GM19372 (cell line): ENCODE results near the gene PLAAT3.
"Not testable (repeated sequence)": the region's sequence is repeated elsewhere in the genome, so short reads cannot be mapped to it uniquely, and the experiment has no call there.

Experiments
- ATAC-seq: cut with Tn5 transposase; IDR thresholded peaks from one replicate; pipeline ENCODE4 v1.9.1; 2021; ENCODE audit warnings: mild to moderate bottlenecking, low read depth, moderate library complexity; ENCODE audit not compliant: unreplicated experiment

Gene PLAAT3

DNA sequence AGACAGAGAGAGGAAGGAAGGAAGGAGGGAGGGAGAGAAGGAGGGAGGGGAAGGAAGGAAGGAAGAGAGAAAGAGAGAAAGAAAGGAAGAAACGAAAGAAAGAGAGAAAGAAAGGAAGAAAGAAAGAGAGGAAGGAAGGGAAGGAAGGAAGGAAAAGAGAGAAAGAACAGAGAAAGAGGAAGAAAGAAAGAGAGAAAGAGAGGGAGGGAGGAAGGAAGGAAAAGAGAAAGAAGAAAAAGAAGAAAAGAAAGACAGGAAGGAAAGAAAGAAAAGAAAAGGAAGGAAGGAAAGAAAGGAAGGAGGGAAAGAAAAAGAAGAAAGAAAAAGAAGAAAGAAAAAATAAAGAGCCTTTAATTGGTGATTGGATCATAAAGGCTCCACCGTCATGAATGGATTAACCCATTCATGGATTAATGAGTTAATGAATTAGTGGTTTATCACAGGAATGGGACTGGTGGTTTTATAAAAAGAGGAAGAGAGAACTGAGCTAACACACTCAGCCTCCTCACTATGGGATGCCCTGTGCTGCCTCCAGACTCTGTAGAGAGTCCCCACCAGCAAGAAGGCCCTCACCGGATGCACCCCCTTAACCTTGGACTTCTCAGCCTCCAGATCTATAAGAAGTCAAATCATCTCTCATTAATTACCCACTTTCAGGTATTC, 42.1 kb downstream of the PLAAT3 start:
- ATAC-seq, result no peak

DNA sequence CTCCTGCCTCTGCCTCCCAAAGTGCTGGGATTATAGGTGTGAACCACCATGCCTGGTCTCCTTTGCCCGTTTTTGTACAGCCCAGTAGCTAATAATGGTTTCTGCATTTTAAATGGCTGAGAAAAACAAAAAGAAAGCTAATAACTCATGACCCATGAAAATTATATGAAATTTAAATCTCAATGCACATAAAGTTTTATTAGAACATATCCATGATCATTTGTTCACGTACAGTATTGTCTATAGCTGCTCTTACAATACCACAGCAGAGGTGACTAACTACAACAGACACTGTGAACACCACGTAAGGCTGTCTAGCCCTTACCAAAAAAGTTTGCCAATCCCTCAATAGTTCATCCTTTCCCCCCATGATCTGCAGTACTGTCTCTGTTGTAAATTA, 44.7 kb downstream of the PLAAT3 start:
- no peak for ATAC-seq

DNA sequence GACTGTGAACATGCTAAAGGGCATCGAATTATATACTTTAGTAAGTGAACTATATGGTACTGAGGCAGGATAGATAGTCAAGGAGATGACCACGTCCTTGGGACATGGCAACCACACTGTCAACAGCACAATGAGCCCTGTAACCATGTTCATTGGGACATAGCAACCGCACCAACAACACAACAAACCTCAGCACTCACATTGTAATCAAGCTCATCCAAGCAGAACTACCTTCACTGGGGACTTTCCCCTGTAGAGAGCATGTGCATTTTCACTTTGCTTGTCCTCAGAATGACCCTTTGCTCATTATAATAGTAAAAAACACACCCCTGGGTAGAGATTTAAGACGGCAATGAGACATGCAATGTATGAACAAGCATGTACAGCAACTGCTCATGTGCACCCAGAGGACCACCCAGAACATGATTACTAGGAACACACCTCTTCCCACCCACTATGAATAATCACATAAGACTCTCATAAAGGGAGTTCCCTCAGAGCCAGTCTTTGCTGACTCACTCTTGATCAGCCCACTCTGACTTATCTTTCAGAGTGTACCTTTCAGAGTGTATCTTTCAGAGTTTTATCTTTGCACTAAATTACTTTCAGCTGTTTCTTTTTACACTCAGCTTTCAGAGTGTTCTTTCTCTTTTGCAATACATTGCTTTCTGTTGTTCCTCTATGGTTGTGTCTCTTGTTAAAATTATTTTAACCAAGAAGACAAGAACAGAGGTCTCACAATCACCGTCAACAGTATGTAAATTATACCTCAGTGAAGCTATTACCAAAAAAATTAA, 47.0 kb downstream of the PLAAT3 start:
- ATAC-seq, result peak; percentile 75

DNA sequence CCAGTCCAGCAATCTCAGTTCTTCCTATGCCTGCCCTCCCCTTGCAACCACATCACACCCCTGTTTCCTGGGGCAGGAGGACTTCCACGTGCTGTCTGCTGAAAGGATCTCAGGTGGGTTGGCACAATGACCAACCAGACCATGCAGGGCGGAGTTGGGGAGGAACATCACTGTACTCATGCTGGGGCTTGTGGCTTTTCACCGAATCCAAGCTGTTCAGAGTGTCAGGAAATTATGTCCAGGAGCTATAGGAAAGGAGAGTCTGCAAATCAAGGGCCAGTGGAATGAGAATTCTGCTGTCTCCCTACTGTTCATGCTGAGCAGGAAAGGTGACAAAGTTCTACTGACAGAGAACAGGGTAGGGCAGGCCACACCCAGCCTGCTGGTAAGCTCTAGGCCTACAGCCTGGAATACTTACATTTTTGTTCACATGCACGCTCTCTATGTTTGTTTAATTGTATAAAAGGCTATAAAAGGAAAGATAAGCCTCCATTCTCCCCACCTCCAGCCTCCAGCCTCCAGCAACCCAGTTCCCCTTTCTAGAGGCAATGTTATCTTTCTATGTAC, 49.4 kb downstream of the PLAAT3 start:
- ATAC-seq, result no peak

DNA sequence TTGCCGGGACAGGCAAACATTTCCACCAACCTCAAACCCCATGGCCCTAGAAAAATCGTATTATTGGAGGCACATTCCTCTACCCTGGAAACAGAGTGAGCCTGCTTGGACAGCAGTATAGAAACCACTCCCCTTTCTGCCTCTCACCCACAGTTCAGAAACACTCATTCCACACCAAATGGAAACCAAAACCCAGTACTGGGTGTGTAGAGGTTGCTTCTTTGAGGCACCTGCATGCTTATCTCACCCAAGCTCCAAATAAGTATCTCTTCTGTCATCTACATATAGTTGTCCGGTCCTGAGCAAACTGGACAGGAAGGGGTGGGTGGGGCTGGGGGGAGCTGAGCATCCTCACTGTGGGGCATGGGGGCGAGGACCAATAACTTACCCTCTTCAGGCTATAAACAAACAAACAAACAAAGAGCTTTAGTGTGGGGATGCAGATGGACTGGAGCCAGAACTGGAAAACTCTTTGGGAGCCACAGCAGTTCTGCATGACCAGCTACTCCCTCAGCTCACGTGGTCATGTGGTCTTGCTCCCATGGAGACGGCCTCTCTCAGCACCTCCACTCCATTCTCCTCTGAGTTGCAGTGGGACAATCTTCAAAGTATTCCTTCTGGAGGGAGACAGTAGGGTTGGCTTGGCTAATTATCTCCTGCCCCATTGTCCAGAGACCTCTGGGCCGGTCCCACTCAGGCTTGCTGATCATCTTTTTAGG, 50.0 kb downstream of the PLAAT3 start:
- ATAC-seq, result peak; percentile 68

DNA sequence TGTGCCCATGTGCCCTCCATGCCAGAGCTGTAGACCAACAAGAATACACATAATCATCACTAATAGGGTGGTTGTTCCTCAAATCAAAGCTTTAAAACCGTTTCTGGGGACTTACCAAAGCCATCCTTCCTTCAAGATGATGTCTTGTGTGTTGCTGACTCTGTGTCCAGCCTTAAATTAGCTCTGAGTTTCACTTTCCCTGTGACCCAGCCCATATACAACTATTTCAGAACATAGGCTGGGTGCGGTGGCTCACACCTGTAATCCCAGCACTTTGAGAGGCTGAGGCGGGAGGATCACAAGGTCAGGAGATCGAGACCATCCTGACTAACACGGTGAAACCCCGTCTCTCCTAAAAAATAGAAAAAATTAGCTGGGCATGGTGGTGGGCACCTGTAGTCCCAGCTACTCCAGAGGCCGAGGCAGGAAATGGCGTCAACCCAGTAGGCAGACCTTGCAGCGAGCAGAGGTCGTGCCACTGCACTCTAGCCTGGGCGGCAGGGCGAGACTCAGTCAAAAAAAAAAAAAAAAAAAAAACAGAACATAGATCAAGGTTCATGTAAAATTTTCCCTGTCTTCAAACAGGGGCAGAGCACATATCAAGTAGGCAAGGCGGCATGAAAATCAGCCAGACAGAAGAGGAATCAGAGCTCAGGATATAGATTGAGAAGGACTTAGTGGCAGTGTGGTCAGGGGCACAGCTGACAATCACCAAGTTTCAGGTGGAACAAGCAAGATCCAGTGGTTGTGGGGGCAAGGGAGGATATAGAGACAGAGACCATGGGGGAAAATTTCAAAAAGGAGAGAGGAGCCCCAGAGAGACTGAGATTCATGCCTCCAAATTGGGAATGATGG, 50.8 kb downstream of the PLAAT3 start, which contains the start of gene PLAAT2:
PLAAT2 (minus strand) TSS at position 179 of the 855 bp plus-strand sequence; CDS start at position 124, 55 bp downstream.
- no peak for ATAC-seq

DNA sequence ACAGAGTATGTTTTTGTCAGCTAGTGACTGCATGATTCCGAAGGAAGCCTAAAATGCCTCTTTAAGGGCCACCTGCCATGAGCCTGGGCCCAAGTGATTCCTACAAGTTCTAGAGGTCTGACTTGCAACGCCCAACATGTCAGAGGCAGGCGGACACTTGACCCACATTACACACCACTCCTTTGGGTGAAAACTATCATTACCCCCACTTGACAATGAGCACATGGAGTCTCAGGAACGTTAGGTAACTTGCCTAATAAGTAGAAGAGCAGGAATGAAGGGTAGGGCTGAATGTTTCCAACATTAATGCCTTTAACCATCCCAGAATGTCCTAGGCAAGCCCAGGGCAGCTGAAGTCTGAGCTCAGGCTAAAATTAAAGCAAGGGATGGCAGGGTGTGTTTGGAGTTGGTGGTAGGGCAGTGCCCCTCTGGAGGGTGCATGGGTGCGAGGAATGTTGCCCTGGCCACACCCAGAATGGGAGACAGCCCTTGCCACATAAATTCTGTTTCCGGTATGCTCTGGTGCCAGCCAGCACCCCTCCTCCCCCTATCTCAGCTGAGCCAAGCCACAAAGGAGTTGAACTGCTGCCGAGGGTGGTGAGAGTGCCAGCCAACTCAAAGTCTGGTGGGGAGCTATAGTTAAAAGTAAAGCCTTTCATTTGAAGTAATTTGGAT, 53.6 kb downstream of the PLAAT3 start:
- no peak for ATAC-seq

DNA sequence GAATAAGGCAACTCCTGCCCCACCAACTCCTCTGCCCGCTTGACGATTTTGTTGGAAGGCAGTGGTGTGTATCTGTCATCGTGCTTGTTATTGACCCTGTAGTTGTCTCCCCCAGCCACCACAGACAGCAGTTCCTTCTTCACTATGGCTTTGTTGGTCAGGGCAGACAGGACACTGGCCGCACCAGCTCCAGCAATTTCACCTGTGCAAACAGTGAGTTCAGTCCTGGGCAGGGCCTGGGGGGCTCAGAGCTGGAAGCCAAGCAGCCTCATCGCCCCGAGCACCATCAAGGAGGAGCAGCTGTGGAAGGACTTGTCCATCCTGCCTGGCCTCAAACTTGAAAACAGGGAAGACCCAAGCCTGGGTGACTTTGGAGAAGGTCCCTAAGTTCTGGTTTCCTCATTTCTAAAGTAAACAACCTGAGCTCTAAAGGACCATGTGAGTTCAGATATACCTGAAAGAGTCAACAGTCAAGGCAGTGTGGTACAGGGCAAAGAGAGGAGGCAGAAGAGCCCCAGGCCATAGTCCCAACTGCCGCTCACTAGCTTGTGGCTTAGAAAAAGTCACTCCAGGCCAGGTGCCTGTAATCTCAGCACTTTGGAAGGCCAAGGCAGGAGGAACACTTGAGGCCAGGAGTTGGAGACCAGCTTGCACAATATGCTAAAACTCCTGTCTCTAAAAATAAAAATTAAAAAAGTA, 55.6 kb downstream of the PLAAT3 start:
- no peak for ATAC-seq

DNA sequence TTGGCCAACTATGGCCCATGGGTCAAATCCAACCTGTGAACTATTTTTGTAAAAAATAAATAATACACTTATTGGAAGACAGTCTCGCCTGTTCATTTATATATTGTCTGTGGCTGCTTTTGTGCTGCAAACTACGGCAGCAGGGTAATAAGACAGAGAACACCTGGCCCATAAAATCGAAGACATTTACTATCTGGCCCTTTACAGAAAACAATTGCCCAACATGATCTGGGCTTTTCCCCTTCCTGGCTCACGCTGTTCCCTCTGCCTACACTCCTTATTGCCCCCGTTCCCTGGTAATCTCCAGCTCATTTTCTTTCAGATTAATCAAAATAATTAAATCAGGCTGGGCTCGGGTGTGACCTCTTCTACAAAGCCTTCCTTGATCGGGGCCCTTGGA, 56.7 kb downstream of the PLAAT3 start:
- ATAC-seq, result no peak

DNA sequence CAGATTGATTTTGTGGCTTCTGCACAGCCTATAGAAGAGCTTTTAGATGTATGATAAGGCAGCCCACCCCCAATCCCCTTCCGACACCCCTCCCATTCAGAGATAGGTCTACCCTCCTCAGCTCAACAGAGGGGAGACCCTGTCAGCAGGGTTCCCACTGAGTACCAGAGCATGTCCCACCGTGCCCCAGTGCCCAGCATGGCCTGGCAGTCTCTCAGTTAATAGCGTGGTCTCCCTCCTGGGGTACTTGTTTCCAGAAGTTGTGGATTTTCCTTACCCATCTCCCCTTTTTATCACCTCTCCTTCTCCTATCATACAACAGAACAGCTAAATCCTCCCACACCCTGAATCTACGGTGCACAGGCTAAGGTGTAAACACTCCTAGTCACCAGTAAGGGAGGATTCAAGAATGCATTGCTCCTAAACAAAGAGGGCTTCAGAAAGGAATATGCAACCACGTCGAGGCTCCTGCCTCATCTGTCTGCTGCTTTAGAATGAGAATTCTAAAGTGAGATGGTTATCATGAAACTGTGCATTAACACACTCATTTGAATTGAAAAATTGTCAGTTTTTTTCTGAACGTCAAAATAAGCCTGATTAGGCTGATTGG, 57.7 kb downstream of the PLAAT3 start:
- no peak for ATAC-seq

DNA sequence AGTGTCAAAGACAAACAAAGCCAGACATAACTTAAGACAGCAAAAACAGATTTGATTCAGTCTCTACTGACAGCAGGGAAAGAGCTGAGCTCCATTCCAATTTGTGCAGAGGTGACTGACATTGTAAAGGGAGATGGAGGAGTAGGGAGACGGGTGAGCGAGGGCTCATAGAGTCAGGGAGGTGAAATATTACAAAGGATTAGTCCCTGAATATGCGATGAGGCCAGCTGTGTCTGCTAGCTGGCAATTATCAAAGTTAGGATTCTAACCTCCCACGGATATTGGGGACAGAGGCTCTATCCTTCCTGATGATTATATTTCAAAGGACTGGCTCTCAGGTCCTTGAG, 59.4 kb downstream of the PLAAT3 start:
- no peak for ATAC-seq

DNA sequence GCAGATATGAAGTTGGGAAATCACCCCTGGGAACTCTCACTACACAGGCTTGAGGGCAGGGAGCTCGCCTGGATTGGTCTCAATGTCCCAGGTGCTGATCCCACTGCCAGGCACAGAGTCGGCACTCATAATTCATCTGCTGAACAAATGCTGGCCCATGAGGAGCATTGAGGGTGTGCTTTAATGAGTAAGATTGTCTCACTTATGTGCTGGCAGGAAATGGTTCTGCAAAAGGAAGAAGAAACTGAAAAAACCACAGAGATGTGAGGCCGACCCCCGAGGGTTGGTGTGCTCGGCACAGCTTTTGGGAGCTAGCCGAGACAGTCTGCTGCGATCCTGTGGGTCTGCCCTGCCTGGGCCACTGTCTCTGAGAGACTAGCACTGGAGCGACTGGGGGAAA, 60.5 kb downstream of the PLAAT3 start:
- no peak for ATAC-seq

DNA sequence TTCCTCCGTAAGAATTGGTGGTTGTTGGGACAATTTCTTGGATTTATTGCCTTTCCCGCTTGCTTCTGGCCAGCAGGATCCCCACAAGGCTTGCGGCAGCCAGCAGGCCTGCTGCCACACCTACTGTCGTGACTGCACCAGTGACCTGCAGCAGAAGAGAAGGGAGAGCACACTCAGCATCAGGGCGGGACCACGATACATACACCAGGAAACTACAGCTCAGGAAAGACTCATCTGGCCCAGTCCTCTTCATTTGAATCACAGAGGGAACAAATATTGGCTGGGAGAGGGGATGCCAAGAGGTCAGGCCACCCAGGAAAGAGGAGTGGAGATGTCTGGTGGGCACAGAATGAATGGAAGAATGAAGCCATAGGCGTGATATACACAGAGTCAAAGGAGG, 61.3 kb downstream of the PLAAT3 start:
- no peak for ATAC-seq

DNA sequence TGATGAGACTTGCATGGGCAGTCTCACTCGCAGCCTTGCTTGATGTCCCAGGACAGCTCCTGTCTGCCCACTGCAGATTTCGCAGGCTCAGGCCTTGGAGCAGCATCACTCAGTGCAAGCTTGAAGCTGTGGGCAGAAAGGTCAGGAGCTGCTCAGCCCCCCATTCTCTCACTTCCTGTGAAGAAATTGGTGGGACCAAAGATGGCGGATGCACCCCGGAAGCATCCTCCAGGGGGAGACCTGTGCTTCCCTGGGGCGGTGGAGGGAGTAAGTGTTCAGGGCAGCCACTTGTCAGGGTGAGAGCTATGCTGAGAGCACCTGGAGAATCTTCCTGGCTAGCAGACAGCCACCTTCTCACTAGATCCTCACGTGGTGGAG, 62.4 kb downstream of the PLAAT3 start:
- ATAC-seq, result no peak

DNA sequence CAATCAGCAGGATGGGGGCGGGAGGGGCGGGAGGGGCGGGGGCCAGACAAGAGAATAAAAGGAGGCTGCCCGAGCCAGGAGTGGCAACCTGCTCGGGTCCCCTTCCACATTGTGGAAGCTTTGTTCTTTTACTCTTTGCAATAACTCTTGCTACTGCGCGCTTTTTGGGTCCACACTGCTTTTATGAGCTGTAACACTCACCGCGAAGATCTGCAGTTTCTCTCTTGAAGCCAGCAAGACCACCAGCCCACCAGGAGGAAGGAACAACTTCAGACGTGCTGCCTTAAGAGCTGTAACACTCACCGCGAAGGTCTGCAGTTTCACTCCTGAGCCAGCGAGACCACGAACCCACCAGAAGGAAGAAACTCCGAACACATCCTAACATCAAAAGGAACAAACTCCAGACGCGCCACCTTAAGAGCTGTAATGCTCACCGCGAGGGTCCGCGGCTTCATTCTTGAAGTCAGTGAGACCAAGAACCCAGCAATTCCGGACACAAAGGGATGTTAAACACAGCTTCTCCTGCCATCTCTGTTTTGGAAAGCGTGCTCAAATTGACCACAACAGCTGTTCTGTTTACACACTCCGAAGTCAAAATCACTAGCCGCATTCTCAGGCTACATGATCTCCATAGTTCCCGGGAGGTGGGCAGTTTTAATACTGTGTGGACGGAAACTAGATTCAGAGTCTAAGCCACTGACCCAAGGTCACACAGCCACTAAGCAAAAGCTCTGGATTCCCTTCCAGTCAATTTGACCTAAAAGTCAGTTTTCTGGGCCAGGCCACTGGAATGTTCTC, 62.9 kb downstream of the PLAAT3 start:
- no peak for ATAC-seq

DNA sequence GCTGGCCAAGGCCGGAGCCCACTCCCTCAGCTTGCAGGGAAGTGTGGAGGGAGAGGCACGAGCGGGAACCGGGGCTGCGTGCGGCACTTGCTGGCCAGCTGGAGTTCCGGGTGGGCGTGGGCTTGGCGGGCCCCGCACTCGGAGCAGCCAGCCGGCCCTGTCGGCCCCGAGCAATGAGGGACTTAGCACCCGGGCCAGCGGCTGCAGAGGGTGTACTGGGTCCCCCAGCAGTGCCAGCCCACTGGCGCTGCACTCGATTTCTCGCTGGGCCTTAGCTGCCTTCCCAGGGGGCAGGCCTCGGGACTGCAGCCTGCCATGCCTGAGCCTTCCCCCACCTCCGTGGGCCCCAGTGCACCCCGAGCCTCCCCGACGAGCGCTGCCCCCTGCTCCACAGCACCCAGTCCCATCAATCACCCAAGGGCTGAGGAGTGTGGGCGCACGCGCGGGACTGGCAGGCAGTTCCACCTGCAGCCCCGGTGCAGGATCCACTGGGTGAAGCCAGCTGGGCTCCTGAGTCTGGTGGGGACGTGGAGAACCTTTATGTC, 64.0 kb downstream of the PLAAT3 start:
- ATAC-seq, result not testable (repeated sequence)

DNA sequence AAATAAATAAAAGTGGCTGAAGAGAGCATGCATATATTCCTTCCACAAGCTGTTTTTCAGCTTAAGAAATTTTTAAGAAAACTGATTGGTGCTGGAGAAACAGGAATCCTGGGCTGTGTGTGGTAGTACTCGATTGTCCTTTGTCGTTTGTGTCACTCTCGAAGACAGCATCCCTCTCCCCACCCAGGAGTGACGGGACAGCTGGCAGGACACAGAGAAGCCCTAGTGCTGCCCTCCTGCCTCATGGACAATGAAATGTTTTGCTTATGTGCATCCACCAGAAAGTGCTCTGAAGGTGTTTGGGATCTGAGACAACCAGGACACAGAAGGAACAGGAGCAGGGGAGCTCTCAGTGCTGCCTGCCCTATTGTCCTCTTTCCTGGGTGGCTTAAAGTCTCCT, 64.8 kb downstream of the PLAAT3 start:
- no peak for ATAC-seq

DNA sequence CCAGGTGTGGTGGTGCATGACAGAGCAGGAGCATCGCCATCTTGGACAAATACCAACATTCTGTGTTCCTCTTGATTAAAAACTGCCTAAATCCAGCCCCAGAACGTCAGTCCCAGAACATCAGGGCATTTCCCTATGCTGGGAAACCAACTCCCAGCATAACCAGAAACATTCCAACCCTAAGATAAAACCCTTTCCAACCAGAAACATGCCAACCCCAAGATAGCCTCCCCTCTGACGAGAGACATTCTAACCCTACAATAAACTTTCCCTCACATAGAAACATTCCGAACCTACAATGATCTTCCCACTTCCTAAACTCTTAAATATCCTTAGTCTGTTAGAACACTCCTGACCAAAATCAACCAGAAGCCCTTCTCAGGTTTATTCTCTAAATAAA, 66.1 kb downstream of the PLAAT3 start:
- ATAC-seq, result no peak
